HT-29 (cell line): Measurements from ENCODE around the gene MYO7B. TPM values are rescaled to one million over a fixed set of nuclear protein-coding genes. Genes with fewer than 3 reads are reported as not detected.

Source experiments
- DNase-seq: peaks from one replicate; pipeline ENCODE4 v3.0.0-alpha.2; 2015; ENCODE audit warnings: low spot score
- total RNA-seq: library from RNA; depleted of rRNA; stranded (reverse); fragments of >200 nt; shearing (Covaris generic); gene quantifications from 2 replicates; pipeline ENCODE4 v1.2.3, GENCODE V29; 2014; rRNA removed

The MYO7B gene
- 4.8 and 5.4 TPM in 2 replicates for total RNA-seq

- peak; percentile 59 for DNase-seq
Observed at GRCh38 chr2:127535422-127535901, at the start of gene MYO7B. TSS of gene MYO7B (plus strand) at chr2:127535683. CDS start at chr2:127559723, 24,040 bp downstream.

- DNase-seq: no peak
Observed at GRCh38 chr2:127485694-127486071, 49.8 kb upstream of the MYO7B start.

GRCh38 chr2:127486247-127487058, 49.0 kb upstream of the MYO7B start:
- DNase-seq: no peak

GRCh38 chr2:127490283-127490682, 45.2 kb upstream of the MYO7B start:
- DNase-seq: no peak

GRCh38 chr2:127498386-127498785, 37.1 kb upstream of the MYO7B start:
- DNase-seq: no peak

GRCh38 chr2:127503491-127503890, 32.0 kb upstream of the MYO7B start:
- no peak for DNase-seq

GRCh38 chr2:127504552-127505430, 30.7 kb upstream of the MYO7B start:
- no peak for DNase-seq

GRCh38 chr2:127506510-127506909, 29.0 kb upstream of the MYO7B start:
- no peak for DNase-seq

GRCh38 chr2:127508023-127508630, 27.4 kb upstream of the MYO7B start:
- no peak for DNase-seq

- peak; percentile 69 for DNase-seq
Observed at GRCh38 chr2:127508631-127509034, 26.9 kb upstream of the MYO7B start.

- peak; percentile 39 for DNase-seq
Observed at GRCh38 chr2:127510073-127510472, 25.4 kb upstream of the MYO7B start.

- no peak for DNase-seq
Observed at GRCh38 chr2:127511090-127511695, 24.3 kb upstream of the MYO7B start.

- DNase-seq: no peak
Observed at GRCh38 chr2:127511917-127512316, 23.6 kb upstream of the MYO7B start.

GRCh38 chr2:127512362-127512761, 23.1 kb upstream of the MYO7B start:
- DNase-seq: no peak

GRCh38 chr2:127514076-127514475, 21.4 kb upstream of the MYO7B start:
- DNase-seq: no peak

- no peak for DNase-seq
Observed at GRCh38 chr2:127514485-127514884, 21.0 kb upstream of the MYO7B start.

GRCh38 chr2:127515383-127515915, 20.0 kb upstream of the MYO7B start:
- no peak for DNase-seq

GRCh38 chr2:127516041-127516762, 19.3 kb upstream of the MYO7B start:
- no peak for DNase-seq

GRCh38 chr2:127517465-127517864, 18.0 kb upstream of the MYO7B start:
- DNase-seq: no peak

- DNase-seq: no peak
Observed at GRCh38 chr2:127520424-127520823, 15.1 kb upstream of the MYO7B start.
